ENCODE data around the gene CIAPIN1.
A peak's percentile ranks its signal among the peaks of the same experiment; 100 is the strongest.

DNA sequence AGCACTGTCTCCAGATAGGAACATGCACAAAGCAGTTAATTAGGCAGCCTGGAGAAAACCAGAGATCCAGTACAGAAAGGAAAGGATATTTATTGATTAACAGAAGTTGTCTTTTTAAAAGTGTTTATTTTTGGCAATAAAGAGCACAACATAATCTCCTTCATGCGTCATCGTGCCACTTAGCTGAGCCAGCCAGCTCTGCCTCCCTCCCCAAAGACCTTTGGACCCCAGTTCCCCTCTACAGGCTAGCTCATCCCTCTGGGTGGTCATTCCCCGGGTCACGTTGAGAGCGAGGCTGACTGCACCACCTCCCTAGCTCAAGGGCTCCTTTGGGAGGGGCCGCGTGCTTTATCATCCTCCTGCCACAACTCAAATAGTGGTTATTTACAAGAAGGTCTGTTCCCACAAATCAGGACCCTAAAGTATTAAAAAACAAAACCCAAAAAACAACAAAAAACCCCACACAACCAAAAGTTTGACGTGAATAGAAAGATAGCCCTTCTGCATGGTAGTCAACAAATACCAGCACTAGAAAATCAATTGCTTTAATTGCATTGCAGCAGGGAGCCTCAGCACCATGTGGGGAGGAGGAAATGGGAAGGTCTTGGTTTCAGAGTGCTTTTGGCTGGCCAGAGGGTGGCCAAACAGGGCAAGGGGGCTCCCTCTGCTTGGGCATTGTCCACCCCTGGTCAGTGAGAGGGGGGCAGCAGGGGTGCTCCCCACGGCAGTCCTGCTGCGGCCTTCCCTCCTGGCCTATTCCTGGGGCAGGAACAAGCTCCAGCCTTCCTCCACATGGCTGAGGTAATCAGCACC is 24.9 kb upstream of the CIAPIN1 start:
- no peak for TF ChIP-seq CTCF (IDR thresholded peaks at IDR 0.05)
- peak in 1 of 2 donors; percentile 39 for TF ChIP-seq POLR2A (IDR thresholded peaks at IDR 0.05)
